Stimulated activated CD4-positive, alpha-beta T cell treated with anti-CD3 and anti-CD28 coated beads, Interleukin-4, amount 100 ng/mL, for 48 hours (primary cell): Measurements from ENCODE around the gene MICAL3.
"Not testable (repeated sequence)": the region's sequence is repeated elsewhere in the genome, so short reads cannot be mapped to it uniquely, and the experiment has no call there.

ENCODE experiments used
- DNase-seq, 2 donors: peaks; one replicate each; pipeline ENCODE4 v3.0.0-alpha.2; 2020; ENCODE audit warnings: low read depth in 2 of 2

Gene MICAL3

DNA sequence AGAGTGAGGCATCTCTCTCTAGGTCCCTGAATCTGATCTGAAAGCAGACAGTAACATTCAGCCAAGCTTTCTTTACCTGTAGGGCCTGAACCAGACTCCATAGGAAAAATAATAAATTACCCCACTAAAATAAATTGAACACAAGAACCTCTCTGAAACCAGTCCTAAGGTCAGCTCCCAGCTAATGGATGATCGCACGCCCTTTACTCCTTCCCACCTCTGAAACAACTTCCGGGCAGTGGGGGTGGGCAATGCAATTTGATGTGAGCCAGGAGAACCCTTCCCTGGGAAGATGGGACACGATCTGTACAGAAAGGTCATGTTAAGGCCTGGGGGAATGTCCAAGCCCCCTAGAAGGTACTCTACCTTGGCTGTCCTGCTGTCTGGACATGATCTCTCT, 71.2 kb downstream of the MICAL3 start:
- DNase-seq, result no peak

DNA sequence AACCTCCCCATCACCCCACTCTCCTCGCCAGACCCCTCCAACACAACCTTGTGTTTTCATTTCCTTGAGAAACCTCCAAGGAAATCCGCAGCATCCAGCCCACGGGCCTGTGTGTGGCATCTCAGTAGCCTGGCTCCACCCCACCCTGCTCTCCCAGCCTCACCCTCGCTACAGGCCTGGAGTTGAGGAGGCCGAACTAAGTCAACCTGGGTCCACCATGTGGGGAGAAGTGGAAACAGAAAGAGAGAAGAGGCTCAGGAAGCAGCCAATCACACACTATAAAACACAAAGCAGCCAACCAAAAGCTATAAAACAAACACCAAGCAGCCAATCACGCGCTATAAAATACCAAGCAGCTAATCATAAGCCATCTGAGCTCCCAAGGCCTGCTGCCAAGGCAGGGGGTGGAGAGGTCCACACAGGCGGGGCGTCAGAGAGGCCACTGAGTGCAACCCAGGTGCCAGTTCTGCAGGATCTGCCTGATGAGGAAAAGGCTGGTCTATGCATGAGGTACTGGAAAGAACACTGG, 72.0 kb downstream of the MICAL3 start:
- no peak for DNase-seq

DNA sequence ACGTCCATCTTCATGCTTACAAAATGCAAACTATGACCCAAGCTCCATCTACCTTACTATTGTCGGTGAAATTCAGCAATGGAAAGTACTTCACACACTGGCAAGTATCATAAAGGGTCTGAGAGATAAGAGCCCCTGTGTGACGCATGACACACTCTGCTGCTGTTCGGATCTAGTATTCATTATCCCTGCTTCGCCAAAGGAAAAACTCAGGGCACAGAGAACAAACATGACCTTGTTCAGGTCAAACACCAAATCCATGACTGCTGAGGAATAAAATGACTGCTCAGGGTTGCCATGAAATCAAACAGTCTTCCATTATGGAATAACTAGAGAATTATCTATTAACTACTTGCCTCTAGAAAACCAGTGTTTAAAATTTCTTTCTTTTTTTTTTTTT, 73.0 kb downstream of the MICAL3 start:
- no peak for DNase-seq

DNA sequence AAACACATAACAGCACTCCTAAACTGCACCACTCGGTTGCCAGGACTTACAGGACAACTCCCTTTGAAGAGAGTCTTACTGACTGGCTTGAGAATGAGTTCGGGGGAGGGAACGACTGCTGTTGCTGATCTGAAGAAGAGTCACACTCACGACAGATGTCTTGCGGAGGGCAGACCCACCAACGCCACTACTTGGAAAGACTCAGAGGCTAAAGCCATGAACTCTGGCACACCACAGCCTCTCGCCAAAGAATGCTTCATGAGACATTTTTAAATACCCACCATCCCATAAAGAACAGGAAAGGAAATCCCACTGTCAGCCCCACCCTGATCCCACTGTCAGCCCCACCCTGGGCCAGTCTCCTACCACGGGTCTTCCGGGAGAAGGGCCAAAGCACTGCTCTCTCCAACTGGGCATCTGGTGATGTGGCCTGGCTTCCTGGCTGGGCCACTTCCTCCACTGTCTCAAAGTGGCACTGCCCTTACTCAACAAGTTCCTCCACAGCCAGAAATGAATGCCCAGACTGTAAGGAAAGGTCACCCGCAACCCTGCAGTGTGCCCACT, 73.6 kb downstream of the MICAL3 start:
- no peak for DNase-seq

DNA sequence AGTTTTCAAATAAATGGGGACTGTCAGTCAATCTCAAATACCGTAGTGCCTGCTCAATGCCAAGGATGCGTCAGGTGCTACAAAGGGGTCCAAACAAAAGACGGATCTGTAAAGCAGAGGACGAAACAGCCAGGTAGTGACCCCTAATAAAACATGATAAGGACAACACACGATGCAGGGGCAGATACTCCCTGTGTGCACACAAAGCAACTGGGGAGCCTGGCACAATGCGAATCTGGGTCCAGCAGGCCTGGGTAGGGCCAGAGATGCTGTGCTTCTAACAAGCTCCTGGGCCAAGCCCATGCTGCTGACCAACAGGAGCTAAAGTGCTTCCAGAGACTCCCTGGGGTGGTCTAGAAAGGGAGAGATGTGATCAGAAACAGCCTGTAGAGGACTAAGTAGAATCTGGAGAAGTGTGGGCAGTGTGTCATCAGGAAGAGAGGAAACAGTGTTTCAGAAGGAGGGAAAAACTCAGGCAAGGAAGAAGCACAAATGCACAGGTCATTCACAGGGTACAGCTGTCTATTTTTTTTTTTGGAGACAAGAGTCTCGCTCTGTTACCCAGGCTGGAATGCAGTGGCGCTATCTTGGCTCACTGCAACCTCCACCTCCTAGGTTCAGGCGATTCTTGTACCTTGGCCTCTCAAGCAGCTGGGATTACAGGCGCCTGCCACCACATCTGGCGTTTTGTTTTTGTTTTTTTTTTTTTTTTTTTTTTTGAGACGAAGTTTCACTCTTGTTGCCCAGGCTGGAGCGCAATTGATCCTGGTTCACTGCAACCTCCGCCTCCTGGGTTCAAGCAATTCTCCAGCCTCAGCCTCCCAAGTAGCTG, 74.5 kb downstream of the MICAL3 start:
- no peak for DNase-seq

DNA sequence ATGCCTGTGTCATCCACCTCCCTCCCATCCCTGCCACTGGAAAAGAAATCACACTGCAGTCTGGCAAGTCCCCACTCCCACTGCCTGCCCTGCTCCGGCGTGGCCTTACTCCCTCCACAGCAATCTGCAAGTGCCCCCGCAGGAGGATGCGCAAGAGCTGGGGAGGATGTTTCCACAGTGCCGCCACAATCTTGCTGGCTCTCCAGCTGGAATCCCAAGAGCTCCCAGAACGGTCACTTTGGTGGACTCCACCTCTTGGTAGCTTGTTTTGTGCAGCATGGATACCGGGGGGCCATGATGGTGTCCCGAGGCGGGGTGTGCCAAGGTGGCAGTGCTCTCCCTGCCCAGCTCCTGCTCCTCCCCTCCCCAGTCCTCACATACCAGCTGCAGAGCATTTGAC, 76.3 kb downstream of the MICAL3 start:
- DNase-seq, result no peak

DNA sequence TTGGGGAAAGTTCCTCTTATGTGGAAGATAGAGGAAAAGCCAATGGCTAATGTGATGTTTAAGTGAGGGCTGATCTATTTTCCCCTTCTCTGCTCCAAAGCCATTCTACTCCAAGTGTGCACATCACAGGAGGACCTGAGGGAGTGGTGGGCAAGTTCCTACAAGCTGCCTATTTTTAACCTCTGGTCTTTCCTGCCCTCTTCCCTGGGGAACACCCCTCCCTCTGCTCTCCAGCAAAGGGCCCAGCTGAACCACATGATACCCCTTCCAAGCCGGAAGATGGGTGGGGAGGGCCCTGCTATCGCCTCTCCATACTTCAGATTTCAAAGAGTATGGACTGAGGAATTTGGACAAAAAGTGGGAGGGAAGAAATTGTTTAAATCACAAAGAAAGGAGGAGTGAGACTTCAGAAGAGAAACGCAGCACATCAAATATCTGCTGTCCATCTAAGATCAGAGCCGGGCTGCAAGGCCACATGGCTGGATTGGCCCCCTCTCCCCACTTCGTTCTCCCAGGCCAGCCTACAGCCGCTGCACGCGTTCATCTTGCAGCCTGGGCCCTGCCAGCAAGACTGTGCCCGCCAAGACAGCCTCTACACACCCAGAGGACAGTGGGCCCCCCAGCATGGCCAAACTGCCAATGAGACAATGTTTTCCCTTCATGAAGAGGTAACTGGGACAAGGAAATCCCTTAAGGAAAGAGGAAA, 77.5 kb downstream of the MICAL3 start:
- no peak for DNase-seq

DNA sequence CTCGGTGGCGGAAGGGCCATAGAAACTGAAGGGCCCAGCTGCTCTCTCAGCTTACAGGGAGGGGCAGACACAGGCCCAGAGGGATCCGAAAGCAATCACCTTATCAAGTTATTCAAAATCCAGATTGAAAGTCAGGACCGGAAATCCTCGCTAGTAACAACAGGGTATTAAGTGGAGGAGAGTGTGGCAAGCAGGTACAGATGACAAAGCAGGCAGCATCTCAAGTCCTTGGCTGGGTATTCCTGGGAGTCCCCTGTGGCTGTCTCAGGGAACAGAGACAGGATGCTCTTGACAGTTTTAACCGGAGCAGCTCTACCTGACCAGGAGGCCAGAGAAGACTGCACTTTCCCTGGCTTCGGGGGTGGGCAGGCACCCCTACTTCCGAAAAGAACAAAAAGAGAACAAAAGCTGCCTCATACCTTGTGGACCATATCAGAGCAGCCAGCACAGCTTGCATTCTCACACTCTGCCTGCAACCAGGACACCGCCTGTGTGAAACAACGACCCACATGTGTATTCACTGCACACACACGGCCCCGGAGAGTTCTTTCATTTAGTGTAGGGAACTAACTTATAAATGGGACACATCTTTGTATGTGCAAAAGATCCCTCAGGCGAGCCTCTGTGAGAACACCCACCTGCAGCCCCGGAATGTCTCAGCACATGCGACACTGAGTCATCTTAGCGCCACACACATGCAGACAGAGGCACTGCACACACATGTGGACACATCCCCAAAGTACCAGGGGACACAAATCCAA, 78.3 kb downstream of the MICAL3 start:
- no peak for DNase-seq

DNA sequence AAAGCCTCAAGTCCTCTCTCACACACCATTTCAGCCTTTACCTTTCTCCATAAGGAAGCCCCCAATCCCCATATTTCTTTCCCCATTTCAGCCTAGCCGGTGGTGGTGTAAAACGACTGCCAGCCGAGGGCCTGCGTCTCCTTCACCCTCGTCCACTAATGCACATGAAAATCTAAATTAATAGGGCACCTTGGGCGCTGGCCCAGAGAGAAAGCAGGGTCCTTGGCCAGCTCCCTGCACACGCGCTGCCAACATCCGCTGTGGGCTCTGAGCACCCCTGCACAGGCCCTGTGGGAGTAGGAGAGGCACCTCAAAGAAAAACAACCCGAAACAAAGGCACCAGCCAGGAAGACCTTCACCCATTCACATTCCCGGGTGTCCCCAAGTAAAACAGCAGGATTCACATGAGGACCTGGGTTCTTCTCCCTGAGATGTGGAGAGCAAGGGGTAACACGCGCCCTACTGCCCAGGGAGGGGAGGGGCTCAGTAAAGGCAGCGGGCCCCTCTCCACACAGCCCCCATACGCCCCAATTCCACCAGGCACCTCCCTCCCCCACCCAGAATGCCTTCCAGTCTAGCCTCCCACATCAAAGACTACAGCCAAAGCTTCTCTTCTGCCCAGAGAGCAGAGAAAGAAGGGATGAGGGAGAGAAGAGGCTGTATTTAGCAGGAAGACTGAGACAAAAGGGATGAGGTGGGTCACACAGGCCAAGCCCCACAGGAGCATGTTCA, 79.0 kb downstream of the MICAL3 start:
- DNase-seq, result no peak

DNA sequence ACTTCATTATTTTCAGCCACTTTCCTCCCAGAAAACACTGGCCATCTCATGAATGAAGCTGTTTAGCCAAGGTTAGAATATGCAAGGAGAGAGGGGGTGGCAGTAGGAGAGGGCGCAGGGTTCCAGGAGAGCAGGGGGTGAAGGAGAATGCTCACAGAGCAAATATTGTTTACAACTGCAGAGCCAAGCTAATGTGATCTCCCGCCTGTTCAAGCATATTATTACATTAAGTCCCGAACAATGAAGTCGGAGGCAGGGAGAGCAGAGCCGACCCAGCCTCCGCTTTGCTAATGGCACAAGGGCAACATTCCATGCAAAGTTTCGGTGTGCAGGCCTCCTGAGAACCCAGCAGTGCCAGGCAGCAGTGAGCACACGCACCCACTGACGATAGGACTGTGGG, 80.1 kb downstream of the MICAL3 start:
- no peak for DNase-seq

DNA sequence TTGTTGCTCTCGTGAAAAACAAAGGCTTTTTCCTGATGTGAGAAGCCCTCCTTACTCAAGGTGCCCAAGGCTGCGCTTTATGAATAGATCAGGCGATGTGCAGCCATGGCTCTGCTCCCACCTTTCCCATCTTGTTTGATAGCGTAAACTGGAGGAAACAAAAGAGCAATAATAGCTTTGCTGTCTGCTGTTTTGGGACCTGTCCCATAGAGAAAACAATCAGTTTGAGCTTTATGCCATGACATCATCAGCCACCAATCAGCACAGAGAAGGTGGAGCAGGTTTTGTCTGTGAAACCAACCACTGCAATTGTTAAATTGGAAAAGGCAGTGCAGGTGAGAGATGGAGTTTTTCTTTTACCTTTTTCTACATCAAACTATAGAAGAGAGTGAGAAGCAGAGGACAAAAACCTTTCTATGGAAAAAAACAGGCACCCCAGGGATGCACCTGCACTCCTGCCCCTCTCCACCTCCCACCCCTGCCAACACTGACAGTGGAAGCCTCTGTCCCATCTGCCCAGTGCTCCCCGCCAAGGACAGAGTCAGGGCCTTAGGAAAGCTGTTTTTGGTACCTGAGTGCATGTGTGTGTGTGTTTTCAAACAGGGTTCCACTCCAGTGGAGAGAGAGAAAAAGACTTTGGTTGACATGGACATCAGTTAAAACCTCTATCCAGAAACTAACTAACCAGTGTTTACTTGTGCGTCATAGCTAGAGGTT, 80.7 kb downstream of the MICAL3 start:
- DNase-seq, result no peak

DNA sequence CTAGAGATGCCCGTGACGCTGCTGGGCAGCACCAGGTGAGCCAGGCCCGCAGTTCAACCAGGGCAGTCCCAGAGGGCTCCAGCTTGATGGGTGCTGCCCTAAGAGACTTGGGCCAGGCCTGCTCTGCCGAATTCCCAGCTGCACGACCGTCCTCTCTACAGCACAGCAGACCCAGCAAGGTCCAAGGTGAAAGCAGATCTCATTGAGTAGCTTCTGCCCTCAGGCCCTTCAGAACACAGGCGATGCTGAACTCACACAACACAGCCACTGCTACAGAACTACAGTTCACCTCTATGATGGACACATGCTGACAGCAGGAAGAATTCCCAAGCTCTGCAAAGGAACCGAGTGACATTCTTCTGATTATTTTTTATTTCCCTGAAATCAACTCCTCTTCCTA, 81.6 kb downstream of the MICAL3 start:
- no peak for DNase-seq

DNA sequence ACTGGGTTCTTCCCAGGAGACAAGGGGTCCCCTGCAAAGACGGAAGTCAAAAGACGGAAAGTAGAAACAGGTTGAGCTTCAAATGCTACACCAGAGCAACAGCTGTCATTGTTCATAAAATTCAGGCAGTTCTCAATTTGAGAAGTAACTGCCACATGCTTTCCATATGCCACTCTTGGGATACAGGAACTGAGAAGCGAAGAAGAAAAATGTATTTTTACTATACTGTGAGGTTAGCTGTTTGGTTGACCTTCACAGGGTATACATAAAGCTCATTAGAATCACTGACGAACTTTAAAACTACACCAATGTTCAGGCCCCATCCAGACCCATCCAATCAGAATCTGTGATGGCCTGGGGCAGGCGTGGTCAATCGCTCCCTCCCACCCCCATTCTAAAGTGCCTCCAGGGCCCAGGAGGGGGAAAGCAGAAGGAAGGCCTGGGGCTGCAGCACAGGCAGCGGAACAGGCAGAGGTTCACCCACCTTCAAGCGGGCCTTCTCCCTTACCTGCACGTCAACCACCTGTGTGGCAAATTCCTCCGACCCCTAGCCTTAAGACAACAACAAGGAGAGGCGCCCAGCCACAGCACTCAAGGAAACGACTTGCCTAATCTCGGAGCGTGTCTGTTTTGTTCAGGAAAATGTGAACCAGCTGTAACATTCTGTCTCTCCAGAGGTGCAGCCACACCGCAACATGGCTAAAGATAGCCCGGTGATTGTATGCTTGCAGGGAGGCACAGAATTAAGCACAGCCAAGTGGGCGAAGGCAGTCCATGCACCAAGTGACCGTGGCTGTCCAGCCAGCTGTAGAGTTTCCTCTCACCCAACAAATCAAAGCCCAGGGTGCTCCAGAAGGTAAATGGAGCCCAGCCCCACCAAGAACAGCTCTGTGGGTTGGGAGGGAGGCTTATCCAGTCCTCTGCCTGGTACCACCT, 82.6 kb downstream of the MICAL3 start:
- no peak for DNase-seq

DNA sequence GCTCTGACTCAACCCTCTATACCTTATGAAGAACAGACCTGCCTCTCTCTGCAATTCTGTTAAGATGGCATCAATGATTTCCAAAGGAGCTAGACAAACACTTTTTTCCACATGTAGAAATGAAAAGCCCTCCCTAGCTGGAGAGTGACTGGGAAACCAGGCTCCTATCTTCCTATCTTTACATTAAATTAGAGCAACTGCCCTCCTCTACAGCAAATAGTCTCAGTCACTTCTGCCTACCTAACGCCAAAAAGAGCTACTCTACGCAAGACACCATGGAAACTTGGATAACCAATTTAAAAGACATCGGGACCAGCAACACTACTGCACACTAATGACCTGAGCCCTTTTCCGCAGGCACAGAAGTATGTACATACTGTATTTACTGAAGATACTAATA, 84.8 kb downstream of the MICAL3 start:
- no peak for DNase-seq

DNA sequence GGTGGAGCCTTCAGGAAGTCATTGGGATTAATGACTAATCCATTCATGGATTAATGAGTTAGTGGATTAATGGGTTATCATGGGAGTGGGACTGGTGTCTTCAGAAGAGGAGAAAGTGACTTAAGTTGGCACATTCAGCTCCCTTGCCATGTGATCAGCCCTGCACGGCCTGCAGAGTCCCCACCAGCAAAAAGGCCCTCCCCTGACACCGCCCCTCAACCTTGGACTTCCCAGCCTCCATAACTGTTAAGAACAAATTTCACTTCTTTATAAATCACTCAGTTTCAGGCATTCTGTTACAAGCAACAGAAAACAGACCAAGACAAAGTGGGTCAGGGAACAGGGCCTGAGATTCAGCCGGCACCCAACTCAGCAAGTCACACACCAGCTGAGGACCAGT, 85.3 kb downstream of the MICAL3 start:
- DNase-seq, result no peak

DNA sequence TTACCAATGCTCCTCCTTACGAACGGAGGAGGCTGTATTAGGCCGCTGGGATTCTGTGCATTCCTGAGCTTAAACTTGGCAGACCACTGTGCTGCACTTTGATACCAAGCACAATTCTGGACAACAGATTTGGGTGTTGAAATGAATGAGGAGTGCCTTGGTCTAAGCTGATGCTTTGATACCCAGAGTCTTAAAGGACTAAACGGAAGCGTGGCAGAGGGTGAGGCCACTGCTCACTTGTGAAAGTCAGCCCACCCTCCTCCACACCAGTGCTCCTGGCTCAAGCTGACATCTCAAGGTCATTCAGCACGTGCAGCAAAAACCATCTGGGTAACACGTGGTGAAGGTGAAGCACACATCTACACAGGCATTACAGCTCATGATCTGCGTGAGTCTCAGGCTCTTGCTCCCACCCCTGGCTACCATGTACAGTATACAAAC, 85.9 kb downstream of the MICAL3 start:
- DNase-seq, result no peak

DNA sequence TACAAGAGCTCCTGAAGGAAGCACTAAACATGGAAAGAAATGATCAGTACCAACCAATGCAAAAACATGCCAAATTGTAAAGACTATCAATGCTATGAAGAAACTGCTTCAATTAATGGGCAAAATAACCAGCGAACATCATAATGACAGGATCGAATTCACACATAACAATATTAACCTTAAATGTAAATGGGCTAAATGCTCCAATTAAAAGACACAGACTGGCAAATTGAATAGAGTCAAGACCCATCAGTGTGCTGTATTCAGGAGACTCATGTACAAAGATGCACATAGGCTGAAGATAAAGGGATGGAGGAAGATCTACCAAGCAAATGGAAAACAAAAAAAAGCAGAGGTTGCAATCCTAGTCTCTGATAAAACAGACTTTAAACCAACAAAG, 91.9 kb downstream of the MICAL3 start:
- not testable (repeated sequence) for DNase-seq

DNA sequence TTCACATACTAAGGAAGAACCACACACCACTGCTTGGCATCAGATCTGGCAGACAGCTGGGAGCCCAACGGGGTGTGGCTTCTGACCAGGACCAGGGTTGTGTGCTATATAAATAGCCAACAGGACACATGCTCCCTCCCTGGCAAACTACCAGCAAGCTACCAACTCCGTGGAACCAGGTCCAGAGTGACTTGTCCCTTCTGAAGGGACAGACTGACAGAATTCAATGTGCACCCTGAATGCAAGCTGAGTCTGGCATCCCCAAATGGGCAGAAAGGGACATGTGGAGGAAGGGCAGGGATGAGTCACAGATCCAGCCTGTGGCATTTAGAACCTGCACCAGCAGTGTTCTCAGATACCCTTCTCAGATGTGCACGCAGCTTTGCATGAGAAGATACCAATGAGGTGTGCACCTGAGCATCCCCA, 92.9 kb downstream of the MICAL3 start:
- no peak for DNase-seq
